SK-N-SH treated with all-trans-retinoic acid at 6 μM for 48 hours (cell line): ENCODE measurements around the gene CD83.

Experiments used
- ATAC-seq: fragments of 200-7000 bp; cut with Tn5 transposase; 3 replicates; pipeline ENCODE4 v1.9.1; 2020; ENCODE audit warnings: mild to moderate bottlenecking, moderate library complexity
- BACH2 ChIP-seq: fragments of 250-450 bp; sonication (Bioruptor Pico); IDR thresholded peaks from 2 replicates; pipeline ENCODE4 v1.9.0; 2021; ENCODE audit warnings: mild to moderate bottlenecking, borderline replicate concordance
- CREB5 ChIP-seq: fragments of 250-450 bp; sonication (Bioruptor Pico); IDR thresholded peaks from 2 replicates; pipeline ENCODE4 v1.5.1; 2020; ENCODE audit warnings: low read depth, mild to moderate bottlenecking, moderate library complexity
- CSDC2 ChIP-seq: fragments of 250-450 bp; sonication (Bioruptor Pico); IDR thresholded peaks from 2 replicates; pipeline ENCODE4 v1.5.0; 2020; ENCODE audit warnings: mild to moderate bottlenecking, moderate library complexity
- ESRRG ChIP-seq: fragments of 250-450 bp; sonication (Bioruptor Pico); IDR thresholded peaks from 2 replicates; pipeline ENCODE4 v1.6.1; 2021; ENCODE audit warnings: mild to moderate bottlenecking
- GLIS3 ChIP-seq: fragments of 250-450 bp; sonication (Bioruptor Pico); IDR thresholded peaks from 2 replicates; pipeline ENCODE4 v1.5.0; 2020; ENCODE audit warnings: mild to moderate bottlenecking, moderate library complexity
- ISL1 ChIP-seq: fragments of 250-450 bp; sonication (Bioruptor Pico); IDR thresholded peaks from 2 replicates; pipeline ENCODE4 v2.1.2; 2022; ENCODE audit warnings: mild to moderate bottlenecking, moderate library complexity
- OSR1 ChIP-seq: fragments of 250-450 bp; sonication (Bioruptor Pico); IDR thresholded peaks from 2 replicates; pipeline ENCODE4 v1.8.0; 2022; ENCODE audit warnings: moderate library complexity, mild to moderate bottlenecking, inconsistent platforms
- POU6F1 ChIP-seq: fragments of 250-450 bp; sonication (Bioruptor Pico); IDR thresholded peaks from 2 replicates; pipeline ENCODE4 v1.8.0; 2021; ENCODE audit warnings: low read depth, mild to moderate bottlenecking, moderate library complexity, borderline replicate concordance
- PPARA ChIP-seq: fragments of 250-450 bp; sonication (Bioruptor Pico); IDR thresholded peaks from 2 replicates; pipeline ENCODE4 v1.5.0; 2020; ENCODE audit warnings: mild to moderate bottlenecking, borderline replicate concordance
- RARB ChIP-seq: fragments of 250-450 bp; sonication (Bioruptor Pico); IDR thresholded peaks from 2 replicates; pipeline ENCODE4 v1.8.0; 2021; ENCODE audit warnings: mild to moderate bottlenecking, moderate library complexity
- SNAI2 ChIP-seq: fragments of 250-450 bp; sonication (Bioruptor Pico); IDR thresholded peaks from 2 replicates; pipeline ENCODE4 v1.5.0; 2020; ENCODE audit warnings: mild to moderate bottlenecking, moderate library complexity
- TOX ChIP-seq: fragments of 250-450 bp; sonication (Bioruptor Pico); IDR thresholded peaks from 2 replicates; pipeline ENCODE4 v1.8.0; 2021; ENCODE audit warnings: mild to moderate bottlenecking, moderate library complexity, borderline replicate concordance
- ZC3H10 ChIP-seq: fragments of 250-450 bp; sonication (Bioruptor Pico); IDR thresholded peaks from 2 replicates; pipeline ENCODE4 v1.5.1; 2021; ENCODE audit warnings: mild to moderate bottlenecking, moderate library complexity
- ZFP3 ChIP-seq: fragments of 250-450 bp; sonication (Bioruptor Pico); IDR thresholded peaks from 2 replicates; pipeline ENCODE4 v1.5.0; 2020; ENCODE audit warnings: mild to moderate bottlenecking, moderate library complexity
- ZFP30 ChIP-seq: fragments of 450-650 bp; formaldehyde crosslinking; IDR thresholded peaks from 2 replicates; pipeline ENCODE4 v1.5.0; 2022; ENCODE audit warnings: mild to moderate bottlenecking, moderate library complexity
- ZNF565 ChIP-seq: fragments of 450-650 bp; formaldehyde crosslinking; conservative IDR thresholded peaks from 2 replicates; pipeline ENCODE4 v1.5.0; 2020; ENCODE audit warnings: low read depth, mild to moderate bottlenecking, moderate library complexity
- ZNF70 ChIP-seq: fragments of 450-650 bp; formaldehyde crosslinking; IDR thresholded peaks from 2 replicates; pipeline ENCODE4 v1.5.0; 2020; ENCODE audit warnings: mild to moderate bottlenecking, moderate library complexity
- ZNF8 ChIP-seq: fragments of 450-650 bp; formaldehyde crosslinking; IDR thresholded peaks from 2 replicates; pipeline ENCODE4 v1.5.0; 2020; ENCODE audit warnings: mild to moderate bottlenecking, moderate library complexity
- TF ChIP-seq, protein P1 (sequence below): fragments of 250-450 bp; sonication (Bioruptor Pico); IDR thresholded peaks from 2 replicates; pipeline ENCODE4 v1.8.0; 2020; ENCODE audit warnings: mild to moderate bottlenecking, moderate library complexity, borderline replicate concordance
- TF ChIP-seq, protein P2 (sequence below): fragments of 250-450 bp; sonication (Bioruptor Pico); IDR thresholded peaks from 2 replicates; pipeline ENCODE4 v1.5.0; 2020; ENCODE audit warnings: mild to moderate bottlenecking, moderate library complexity
- TF ChIP-seq, protein P3 (sequence below): fragments of 250-450 bp; sonication (Bioruptor Pico); IDR thresholded peaks from 2 replicates; pipeline ENCODE4 v1.5.1; 2021; ENCODE audit warnings: mild to moderate bottlenecking, moderate library complexity

CD83 gene

DNA sequence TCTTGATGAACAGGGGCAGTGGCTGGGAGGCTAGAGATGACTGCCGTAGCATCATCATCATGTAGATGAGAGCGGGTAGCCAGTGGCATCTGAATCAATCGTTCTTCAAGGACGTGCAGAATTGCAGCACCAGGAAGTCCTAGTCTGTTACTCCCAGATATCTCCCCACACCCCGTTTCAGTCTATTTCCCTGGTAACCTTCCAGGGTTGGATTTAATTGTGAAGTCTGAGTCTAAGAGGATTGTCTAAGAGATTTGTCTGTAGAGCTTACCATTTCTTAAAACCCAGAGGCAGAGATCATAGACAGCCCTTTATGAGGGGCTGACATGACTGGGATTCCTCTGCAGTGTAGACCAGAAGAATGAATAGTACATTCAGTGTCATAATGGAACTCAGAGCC is 16.6 kb upstream of the CD83 start (continued):
- no peak for TF ChIP-seq SNAI2 (CRISPR knock-in tag)
- no peak for TF ChIP-seq ZFP3
- TF ChIP-seq, protein P1, sequence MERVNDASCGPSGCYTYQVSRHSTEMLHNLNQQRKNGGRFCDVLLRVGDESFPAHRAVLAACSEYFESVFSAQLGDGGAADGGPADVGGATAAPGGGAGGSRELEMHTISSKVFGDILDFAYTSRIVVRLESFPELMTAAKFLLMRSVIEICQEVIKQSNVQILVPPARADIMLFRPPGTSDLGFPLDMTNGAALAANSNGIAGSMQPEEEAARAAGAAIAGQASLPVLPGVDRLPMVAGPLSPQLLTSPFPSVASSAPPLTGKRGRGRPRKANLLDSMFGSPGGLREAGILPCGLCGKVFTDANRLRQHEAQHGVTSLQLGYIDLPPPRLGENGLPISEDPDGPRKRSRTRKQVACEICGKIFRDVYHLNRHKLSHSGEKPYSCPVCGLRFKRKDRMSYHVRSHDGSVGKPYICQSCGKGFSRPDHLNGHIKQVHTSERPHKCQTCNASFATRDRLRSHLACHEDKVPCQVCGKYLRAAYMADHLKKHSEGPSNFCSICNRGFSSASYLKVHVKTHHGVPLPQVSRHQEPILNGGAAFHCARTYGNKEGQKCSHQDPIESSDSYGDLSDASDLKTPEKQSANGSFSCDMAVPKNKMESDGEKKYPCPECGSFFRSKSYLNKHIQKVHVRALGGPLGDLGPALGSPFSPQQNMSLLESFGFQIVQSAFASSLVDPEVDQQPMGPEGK (CRISPR knock-in tag), result no peak
- TF ChIP-seq ZNF70 (CRISPR knock-in tag), result no peak
- TF ChIP-seq ZC3H10 (CRISPR knock-in tag), result no peak
- no peak for TF ChIP-seq BACH2
- no peak for TF ChIP-seq ISL1
- TF ChIP-seq CREB5 (CRISPR knock-in tag), result no peak

- TF ChIP-seq ZFP30 (no peak), ZC3H10 (CRISPR knock-in tag) (no peak), PPARA (no peak), ESRRG (no peak), OSR1 (no peak), TOX (CRISPR knock-in tag) (no peak), BACH2 (no peak), ZFP3 (no peak)
- TF ChIP-seq, protein P2, sequence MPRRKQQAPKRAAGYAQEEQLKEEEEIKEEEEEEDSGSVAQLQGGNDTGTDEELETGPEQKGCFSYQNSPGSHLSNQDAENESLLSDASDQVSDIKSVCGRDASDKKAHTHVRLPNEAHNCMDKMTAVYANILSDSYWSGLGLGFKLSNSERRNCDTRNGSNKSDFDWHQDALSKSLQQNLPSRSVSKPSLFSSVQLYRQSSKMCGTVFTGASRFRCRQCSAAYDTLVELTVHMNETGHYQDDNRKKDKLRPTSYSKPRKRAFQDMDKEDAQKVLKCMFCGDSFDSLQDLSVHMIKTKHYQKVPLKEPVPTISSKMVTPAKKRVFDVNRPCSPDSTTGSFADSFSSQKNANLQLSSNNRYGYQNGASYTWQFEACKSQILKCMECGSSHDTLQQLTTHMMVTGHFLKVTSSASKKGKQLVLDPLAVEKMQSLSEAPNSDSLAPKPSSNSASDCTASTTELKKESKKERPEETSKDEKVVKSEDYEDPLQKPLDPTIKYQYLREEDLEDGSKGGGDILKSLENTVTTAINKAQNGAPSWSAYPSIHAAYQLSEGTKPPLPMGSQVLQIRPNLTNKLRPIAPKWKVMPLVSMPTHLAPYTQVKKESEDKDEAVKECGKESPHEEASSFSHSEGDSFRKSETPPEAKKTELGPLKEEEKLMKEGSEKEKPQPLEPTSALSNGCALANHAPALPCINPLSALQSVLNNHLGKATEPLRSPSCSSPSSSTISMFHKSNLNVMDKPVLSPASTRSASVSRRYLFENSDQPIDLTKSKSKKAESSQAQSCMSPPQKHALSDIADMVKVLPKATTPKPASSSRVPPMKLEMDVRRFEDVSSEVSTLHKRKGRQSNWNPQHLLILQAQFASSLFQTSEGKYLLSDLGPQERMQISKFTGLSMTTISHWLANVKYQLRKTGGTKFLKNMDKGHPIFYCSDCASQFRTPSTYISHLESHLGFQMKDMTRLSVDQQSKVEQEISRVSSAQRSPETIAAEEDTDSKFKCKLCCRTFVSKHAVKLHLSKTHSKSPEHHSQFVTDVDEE (CRISPR knock-in tag), result no peak
- no peak for ATAC-seq
Measured at GRCh38 chr6:14102383-14102782, 15.2 kb upstream of the CD83 start.

DNA sequence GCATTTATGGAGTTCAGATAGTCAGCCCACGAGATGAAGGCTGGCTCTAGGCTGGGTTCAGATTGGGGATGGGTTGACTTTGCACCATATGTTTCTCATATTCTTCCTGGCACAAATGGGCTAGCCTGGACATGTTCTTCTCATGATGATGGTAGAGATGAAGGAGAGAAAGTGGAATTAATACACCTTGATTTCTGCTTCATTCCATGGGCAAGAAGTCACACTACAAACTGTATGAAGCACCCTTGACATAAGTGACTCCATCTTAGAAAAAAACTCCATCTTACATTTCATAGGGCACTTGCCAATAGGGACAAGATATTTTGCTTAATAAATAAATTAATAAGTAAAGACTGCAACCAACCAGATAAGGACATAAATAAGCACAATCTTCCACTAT is 12.0 kb upstream of the CD83 start:
- TF ChIP-seq CSDC2 (CRISPR knock-in tag) (no peak), PPARA (no peak), ZFP3 (no peak), CREB5 (CRISPR knock-in tag) (no peak), ISL1 (no peak), ZC3H10 (CRISPR knock-in tag) (no peak), ZFP30 (no peak), POU6F1 (CRISPR knock-in tag) (no peak), OSR1 (no peak), BACH2 (no peak), ESRRG (no peak), ZNF565 (CRISPR knock-in tag) (no peak), ZNF70 (CRISPR knock-in tag) (no peak), GLIS3 (CRISPR knock-in tag) (no peak), TOX (CRISPR knock-in tag) (no peak), RARB (CRISPR knock-in tag) (no peak), ZNF8 (CRISPR knock-in tag) (no peak)
- TF ChIP-seq, protein P1 (CRISPR knock-in tag), result no peak
- TF ChIP-seq, protein P2 (CRISPR knock-in tag), result no peak
- TF ChIP-seq, protein P3, sequence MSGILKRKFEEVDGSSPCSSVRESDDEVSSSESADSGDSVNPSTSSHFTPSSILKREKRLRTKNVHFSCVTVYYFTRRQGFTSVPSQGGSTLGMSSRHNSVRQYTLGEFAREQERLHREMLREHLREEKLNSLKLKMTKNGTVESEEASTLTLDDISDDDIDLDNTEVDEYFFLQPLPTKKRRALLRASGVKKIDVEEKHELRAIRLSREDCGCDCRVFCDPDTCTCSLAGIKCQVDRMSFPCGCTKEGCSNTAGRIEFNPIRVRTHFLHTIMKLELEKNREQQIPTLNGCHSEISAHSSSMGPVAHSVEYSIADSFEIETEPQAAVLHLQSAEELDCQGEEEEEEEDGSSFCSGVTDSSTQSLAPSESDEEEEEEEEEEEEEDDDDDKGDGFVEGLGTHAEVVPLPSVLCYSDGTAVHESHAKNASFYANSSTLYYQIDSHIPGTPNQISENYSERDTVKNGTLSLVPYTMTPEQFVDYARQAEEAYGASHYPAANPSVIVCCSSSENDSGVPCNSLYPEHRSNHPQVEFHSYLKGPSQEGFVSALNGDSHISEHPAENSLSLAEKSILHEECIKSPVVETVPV, result no peak
- TF ChIP-seq, all 23 proteins: peak for 0
- ATAC-seq, result no peak
